AG04450 (cell line): Measurements from ENCODE around the gene ZFR. TPM values are rescaled to one million over a fixed set of nuclear protein-coding genes. Genes with fewer than 3 reads are reported as not detected.
"Not testable (repeated sequence)": the region's sequence is repeated elsewhere in the genome, so short reads cannot be mapped to it uniquely, and the experiment has no call there.

ENCODE experiments used
- CTCF ChIA-PET: fragments of 300-600, 350-600 bp; formaldehyde crosslinking; extraction: SDS; loops from one replicate; lab custom pipeline; 2022; ENCODE audit warnings: antibody characterized with exemption, inconsistent platforms; lab: Charles Lee
- POLR2A ChIA-PET: fragments of 350-600 bp; formaldehyde crosslinking; extraction: SDS; loops from one replicate; lab custom pipeline; 2021; ENCODE audit warnings: antibody characterized with exemption, inconsistent platforms; lab: Yijun Ruan, JAX
- DNase-seq: peaks from one replicate; pipeline ENCODE4 v3.0.0-alpha.2; 2011; ENCODE audit warnings: low read depth, low spot score
- H3K27ac ChIP-seq: one replicate; pipeline ENCODE4 v1.5.1; 2012; ENCODE audit warnings: low read depth, low read length, control low read depth
- H3K27me3 ChIP-seq: one replicate; pipeline ENCODE4 v1.6.0; 2012; ENCODE audit warnings: low read length; ENCODE audit not compliant: control insufficient read depth, insufficient read depth
- H3K4me3 ChIP-seq: 2 replicates; pipeline ENCODE4 v1.5.1; 2011; ENCODE audit warnings: mild to moderate bottlenecking, low read depth, low read length, control low read depth
- H3K9me3 ChIP-seq: 2 replicates; pipeline ENCODE4 v1.5.1; 2012; ENCODE audit warnings: low read length; ENCODE audit not compliant: control insufficient read depth, insufficient read depth
- polyA plus RNA-seq: library from polyadenylated mRNA; depleted of rRNA; stranded (reverse); fragments of >200 nt; gene quantifications from 2 replicates; pipeline ENCODE4 v1.2.3, GENCODE V29; 2011
- TF ChIP-seq, protein P1 (sequence below): IDR thresholded peaks from 2 replicates; pipeline ENCODE4 v1.5.1; 2011; ENCODE audit warnings: low read depth, low read length, control low read depth, inconsistent platforms

The ZFR gene
- polyA plus RNA-seq, 1 experiment = 72.9 TPM

- Histone ChIP-seq H3K4me3 (no peak overlapping the region), H3K27me3 (no peaks in the 10 kb centered on the region), H3K27ac (no peak overlapping the region), H3K9me3 (no peaks in the 10 kb centered on the region)
- POLR2A ChIA-PET = interaction anchor here (0.6 kb wide), 1 partner anchor 12 kb away, joined by 9 read pairs; no protein-coding TSS in a partner anchor
- DNase-seq = no peak
- TF ChIP-seq, protein P1, sequence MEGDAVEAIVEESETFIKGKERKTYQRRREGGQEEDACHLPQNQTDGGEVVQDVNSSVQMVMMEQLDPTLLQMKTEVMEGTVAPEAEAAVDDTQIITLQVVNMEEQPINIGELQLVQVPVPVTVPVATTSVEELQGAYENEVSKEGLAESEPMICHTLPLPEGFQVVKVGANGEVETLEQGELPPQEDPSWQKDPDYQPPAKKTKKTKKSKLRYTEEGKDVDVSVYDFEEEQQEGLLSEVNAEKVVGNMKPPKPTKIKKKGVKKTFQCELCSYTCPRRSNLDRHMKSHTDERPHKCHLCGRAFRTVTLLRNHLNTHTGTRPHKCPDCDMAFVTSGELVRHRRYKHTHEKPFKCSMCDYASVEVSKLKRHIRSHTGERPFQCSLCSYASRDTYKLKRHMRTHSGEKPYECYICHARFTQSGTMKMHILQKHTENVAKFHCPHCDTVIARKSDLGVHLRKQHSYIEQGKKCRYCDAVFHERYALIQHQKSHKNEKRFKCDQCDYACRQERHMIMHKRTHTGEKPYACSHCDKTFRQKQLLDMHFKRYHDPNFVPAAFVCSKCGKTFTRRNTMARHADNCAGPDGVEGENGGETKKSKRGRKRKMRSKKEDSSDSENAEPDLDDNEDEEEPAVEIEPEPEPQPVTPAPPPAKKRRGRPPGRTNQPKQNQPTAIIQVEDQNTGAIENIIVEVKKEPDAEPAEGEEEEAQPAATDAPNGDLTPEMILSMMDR = no peak
- CTCF ChIA-PET = interaction anchor here (1.2 to 1.7 kb wide), 5 partner anchors 9 to 233 kb away, joined by 3 to 9 read pairs (median 4); no protein-coding TSS in a partner anchor
Measured at GRCh38 chr5:32379421-32379820, 65.1 kb downstream of the ZFR start.

- CTCF ChIA-PET = interaction anchor here (1.2 to 1.7 kb wide), 5 partner anchors 9 to 234 kb away, joined by 3 to 9 read pairs (median 4); no protein-coding TSS in a partner anchor
- H3K27ac ChIP-seq = no peak overlapping the region
- POLR2A ChIA-PET = interaction anchor here (0.6 kb wide), 1 partner anchor 12 kb away, joined by 9 read pairs; no protein-coding TSS in a partner anchor
- no peak for DNase-seq
- TF ChIP-seq, protein P1 = no peak
- no peaks in the 10 kb centered on the region for H3K9me3 ChIP-seq
- no peak overlapping the region for H3K4me3 ChIP-seq
- H3K27me3 ChIP-seq = no peaks in the 10 kb centered on the region
Measured at GRCh38 chr5:32378966-32379365, 65.6 kb downstream of the ZFR start.

- Histone ChIP-seq H3K4me3 (no peak overlapping the region), H3K27ac (no peak overlapping the region), H3K27me3 (no peaks in the 10 kb centered on the region), H3K9me3 (no peaks in the 10 kb centered on the region)
- no peak for DNase-seq
- TF ChIP-seq, protein P1 = no peak
- ChIA-PET CTCF (no interaction called here), POLR2A (no interaction called here)
Measured at GRCh38 chr5:32369542-32370155, 74.9 kb downstream of the ZFR start.

- Histone ChIP-seq H3K9me3 (no peaks in the 10 kb centered on the region), H3K27me3 (no peaks in the 10 kb centered on the region), H3K27ac (no peak overlapping the region), H3K4me3 (no peak overlapping the region)
- DNase-seq = no peak
- ChIA-PET POLR2A (no interaction called here), CTCF (interaction anchor here (1.4 kb wide), 1 partner anchor 137 kb away, joined by 4 read pairs; no protein-coding TSS in a partner anchor)
- TF ChIP-seq, protein P1 = no peak
Measured at GRCh38 chr5:32369032-32369431, 75.5 kb downstream of the ZFR start.

DNA sequence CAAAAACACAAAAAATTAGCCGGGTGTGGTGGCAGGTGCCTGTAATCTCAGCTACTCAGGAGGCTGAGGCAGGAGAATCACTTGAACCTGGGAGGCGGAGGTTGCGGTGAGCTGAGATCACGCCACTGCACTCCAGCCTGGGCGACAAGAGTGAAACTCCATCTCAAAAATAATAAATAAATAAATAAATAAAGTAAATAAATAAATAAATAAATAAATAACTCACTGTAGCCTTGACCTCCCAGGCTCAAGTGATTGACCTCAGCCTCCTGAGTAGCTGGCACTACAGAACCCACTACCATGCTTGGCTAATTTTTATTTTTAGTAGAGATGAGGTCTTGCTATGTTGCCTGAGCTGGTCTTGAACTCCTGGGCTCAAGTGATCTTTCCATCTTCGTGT lies 77.3 kb downstream of the ZFR start:
- POLR2A ChIA-PET, H3K9me3 ChIP-seq, H3K4me3 ChIP-seq, H3K27ac ChIP-seq, DNase-seq, H3K27me3 ChIP-seq: not testable (repeated sequence)
- CTCF ChIA-PET = interaction anchor here (1.0 to 1.7 kb wide), 2 partner anchors 12 to 223 kb away, joined by 3 to 9 read pairs; no protein-coding TSS in a partner anchor
